GM13977 (cell line): ENCODE measurements around the gene CLIC1.
"Not testable (repeated sequence)": the region's sequence is repeated elsewhere in the genome, so short reads cannot be mapped to it uniquely, and the experiment has no call there.

ENCODE experiments used
- DNase-seq: peaks from one replicate; pipeline ENCODE4 v3.0.0; 2012; ENCODE audit warnings: low spot score
- in situ Hi-C: fragments of 300-500 bp; cut with MboI; formaldehyde crosslinking; loops from one replicate; pipeline ENCODE4 v1.12.0; 2022; ENCODE audit warnings: low sequenced_read_pairs, low pct_unique_long_range_greater_than_20kb, mixed read lengths, inconsistent platforms; ENCODE audit not compliant: unreplicated experiment
- TF ChIP-seq, protein P1 (sequence below): IDR thresholded peaks from 2 replicates; pipeline ENCODE4 v1.5.1; 2012; ENCODE audit warnings: mild to moderate bottlenecking, control low read depth; ENCODE audit not compliant: insufficient read depth; ENCODE audit errors: extremely low read depth, missing control alignments

Gene CLIC1

DNA sequence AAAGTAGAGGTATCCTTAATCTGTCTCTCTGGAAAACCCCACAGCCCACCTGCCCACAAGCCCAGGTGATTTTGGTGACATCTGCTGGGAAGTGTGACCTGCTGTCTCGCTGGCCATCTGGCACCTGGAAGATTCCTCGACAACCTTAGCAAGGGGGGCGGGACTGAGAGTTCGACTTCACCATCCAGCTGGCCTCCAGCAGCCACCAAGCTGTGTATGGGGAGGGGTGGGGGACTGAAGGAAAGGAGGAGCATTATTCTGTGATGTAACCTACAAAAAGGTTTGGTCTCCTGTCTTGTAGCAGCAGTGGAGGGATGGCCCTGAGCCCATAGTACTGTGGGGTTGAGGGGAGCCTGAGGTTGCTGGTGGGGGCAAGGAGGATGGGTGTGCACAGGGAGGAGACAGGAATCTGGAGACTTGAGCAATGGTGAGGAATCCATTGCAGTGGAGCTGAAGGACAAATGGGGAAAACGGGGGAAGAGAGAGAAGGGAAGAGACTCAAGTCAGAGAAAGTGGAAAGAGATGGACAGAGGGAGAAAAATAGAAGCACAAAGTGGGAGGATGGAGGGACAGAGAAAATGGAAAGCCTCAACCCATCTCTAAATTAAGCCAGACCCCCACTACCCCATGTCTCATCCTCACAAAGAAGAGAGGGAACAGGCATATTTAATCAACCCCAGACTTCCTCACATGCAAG lies 25.7 kb downstream of the CLIC1 start:
- TF ChIP-seq, protein P1, sequence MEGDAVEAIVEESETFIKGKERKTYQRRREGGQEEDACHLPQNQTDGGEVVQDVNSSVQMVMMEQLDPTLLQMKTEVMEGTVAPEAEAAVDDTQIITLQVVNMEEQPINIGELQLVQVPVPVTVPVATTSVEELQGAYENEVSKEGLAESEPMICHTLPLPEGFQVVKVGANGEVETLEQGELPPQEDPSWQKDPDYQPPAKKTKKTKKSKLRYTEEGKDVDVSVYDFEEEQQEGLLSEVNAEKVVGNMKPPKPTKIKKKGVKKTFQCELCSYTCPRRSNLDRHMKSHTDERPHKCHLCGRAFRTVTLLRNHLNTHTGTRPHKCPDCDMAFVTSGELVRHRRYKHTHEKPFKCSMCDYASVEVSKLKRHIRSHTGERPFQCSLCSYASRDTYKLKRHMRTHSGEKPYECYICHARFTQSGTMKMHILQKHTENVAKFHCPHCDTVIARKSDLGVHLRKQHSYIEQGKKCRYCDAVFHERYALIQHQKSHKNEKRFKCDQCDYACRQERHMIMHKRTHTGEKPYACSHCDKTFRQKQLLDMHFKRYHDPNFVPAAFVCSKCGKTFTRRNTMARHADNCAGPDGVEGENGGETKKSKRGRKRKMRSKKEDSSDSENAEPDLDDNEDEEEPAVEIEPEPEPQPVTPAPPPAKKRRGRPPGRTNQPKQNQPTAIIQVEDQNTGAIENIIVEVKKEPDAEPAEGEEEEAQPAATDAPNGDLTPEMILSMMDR: no peak
- in situ Hi-C loops: no loop called here

GRCh38 chr6:31709157-31709556 lies 27.2 kb downstream of the CLIC1 start:
- in situ Hi-C loops: not testable (repeated sequence)

More for the DNA sequence above, 25.7 kb downstream of the CLIC1 start:
- DNase-seq: no peak

GRCh38 chr6:31708224-31708623 lies 28.1 kb downstream of the CLIC1 start:
- TF ChIP-seq, protein P1: no peak
- in situ Hi-C loops: no loop called here
- DNase-seq: no peak

More at GRCh38 chr6:31709157-31709556, 27.2 kb downstream of the CLIC1 start:
- DNase-seq: not testable (repeated sequence)

DNA sequence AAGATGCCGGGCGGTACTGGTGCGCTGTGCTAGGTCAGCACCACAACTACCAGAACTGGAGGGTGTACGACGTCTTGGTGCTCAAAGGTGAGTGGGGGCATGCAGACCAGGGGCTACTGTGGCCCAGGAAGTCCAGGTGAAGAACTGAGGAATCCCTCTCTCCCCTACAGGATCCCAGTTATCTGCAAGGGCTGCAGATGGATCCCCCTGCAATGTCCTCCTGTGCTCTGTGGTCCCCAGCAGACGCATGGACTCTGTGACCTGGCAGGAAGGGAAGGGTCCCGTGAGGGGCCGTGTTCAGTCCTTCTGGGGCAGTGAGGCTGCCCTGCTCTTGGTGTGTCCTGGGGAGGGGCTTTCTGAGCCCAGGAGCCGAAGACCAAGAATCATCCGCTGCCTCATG lies 28.6 kb downstream of the CLIC1 start:
- TF ChIP-seq, protein P1: no peak
- in situ Hi-C loops: no loop called here
- DNase-seq: no peak

DNA sequence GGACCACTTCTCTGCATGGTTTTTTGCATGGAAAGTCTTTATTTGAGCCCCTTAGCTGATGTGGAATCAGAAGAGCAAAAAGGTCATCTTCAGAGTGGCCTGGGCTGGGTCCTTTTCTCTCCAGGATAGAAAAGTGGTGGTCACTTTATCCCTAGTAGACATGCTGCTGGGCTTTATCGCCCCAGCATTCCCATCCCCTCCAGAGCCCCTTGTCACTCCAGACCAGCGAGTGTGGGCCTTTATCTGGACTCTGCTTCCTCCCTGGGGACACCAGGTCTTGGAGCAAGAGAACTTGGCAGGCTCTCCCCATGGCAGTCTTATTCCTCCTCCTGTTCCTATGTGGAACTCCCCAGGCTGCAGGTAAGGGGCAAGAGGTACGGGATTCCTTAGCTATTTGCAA lies 29.7 kb downstream of the CLIC1 start, which contains the start of gene LY6G6F:
Gene LY6G6F, plus strand, starts transcription at position 268 of the 400 bp plus-strand sequence. Its CDS starts 41 bp downstream, at position 309.
- TF ChIP-seq, protein P1: no peak
- DNase-seq: no peak
- in situ Hi-C loops: no loop called here

DNA sequence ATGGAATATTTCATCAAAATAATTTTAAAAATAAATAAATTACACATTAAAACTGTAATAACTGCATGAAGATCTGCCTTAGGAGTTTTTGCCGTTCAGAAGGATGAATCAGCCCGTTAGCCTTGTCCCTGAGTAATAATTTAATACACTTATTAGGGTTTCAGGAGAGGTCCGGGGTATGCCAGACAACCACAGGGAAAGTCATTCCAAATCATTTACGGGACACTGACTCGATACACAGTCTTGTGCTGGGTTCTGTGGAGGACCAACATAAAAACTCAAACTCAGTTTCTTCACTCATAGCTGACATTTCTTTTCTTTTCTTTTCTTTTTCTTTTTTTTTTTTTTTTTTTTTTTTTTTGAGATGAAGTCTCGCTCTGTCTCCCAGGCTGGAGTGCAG lies 30.4 kb downstream of the CLIC1 start:
- TF ChIP-seq, protein P1: no peak
- in situ Hi-C loops: no loop called here
- no peak for DNase-seq

GRCh38 chr6:31702819-31703716 lies 33.3 kb downstream of the CLIC1 start, which contains the start of gene ABHD16A:
ABHD16A (minus strand) TSS chr6:31703324; CDS start chr6:31703281, 43 bp downstream.
- TF ChIP-seq, protein P1: no peak
- in situ Hi-C loops: no loop called here

More at GRCh38 chr6:31702819-31703716, 33.3 kb downstream of the CLIC1 start, which contains the start of gene ABHD16A:
- peak; percentile 97 for DNase-seq
